Mesothelial cell of epicardium (in vitro differentiated cells): ENCODE results near the gene COL8A1. TPM values are rescaled to one million over a fixed set of nuclear protein-coding genes. Genes with fewer than 3 reads are reported as not detected.

Experiments
- DNase-seq, 2 experiments: peaks; one replicate each; pipeline ENCODE4 v3.0.0; 2021; ENCODE audit warnings: low spot score in 2 of 2; ENCODE audit not compliant: unreplicated experiment in 2 of 2
- H3K27ac Mint-ChIP-seq: 2 replicates; pipeline ENCODE4 v1.8.0; 2021; ENCODE audit warnings: mixed read lengths
- H3K27me3 Mint-ChIP-seq: 2 replicates; pipeline ENCODE4 v1.8.0; 2021; ENCODE audit warnings: low read depth, mixed read lengths
- H3K36me3 Mint-ChIP-seq: 2 replicates; pipeline ENCODE4 v1.8.0; 2021; ENCODE audit warnings: mixed read lengths
- H3K4me1 Mint-ChIP-seq: 2 replicates; pipeline ENCODE4 v1.8.0; 2021; ENCODE audit warnings: mixed read lengths
- H3K4me3 Mint-ChIP-seq: 2 replicates; pipeline ENCODE4 v1.8.0; 2021; ENCODE audit warnings: mild to moderate bottlenecking, moderate library complexity, mixed read lengths
- H3K9me3 Mint-ChIP-seq: 2 replicates; pipeline ENCODE4 v1.8.0; 2021; ENCODE audit warnings: mixed read lengths
- CTCF ChIP-seq: fragments of 200-600 bp; sonication (generic); IDR thresholded peaks from one replicate; pipeline ENCODE4 v1.5.0; 2021; ENCODE audit warnings: antibody characterized with exemption; ENCODE audit not compliant: unreplicated experiment
- total RNA-seq: library from RNA; stranded (reverse); gene quantifications from 3 replicates; pipeline ENCODE4 v1.2.1, GENCODE V29; 2021

The COL8A1 gene
- total RNA-seq, 1 donor from 2014 or later: 1.1 TPM

- no peaks in the 10 kb centered on the region for H3K36me3 Mint-ChIP-seq
- H3K9me3 Mint-ChIP-seq: no peaks in the 10 kb centered on the region
- no peak overlapping the region for H3K4me3 Mint-ChIP-seq
- no peak for TF ChIP-seq CTCF
- H3K4me1 Mint-ChIP-seq: no peaks in the 10 kb centered on the region
- H3K27ac Mint-ChIP-seq: no peak overlapping the region
- peaks cover 3% of the 10 kb centered on the region for H3K27me3 Mint-ChIP-seq
- DNase-seq: no peak
Measured at GRCh38 chr3:99747915-99748314, 109.5 kb downstream of the COL8A1 start.

GRCh38 chr3:99751649-99752048, 113.3 kb downstream of the COL8A1 start:
- peaks cover 21% of the 10 kb centered on the region for H3K27me3 Mint-ChIP-seq
- H3K9me3 Mint-ChIP-seq: no peaks in the 10 kb centered on the region
- no peak overlapping the region for H3K27ac Mint-ChIP-seq
- H3K4me3 Mint-ChIP-seq: no peak overlapping the region
- no peak for TF ChIP-seq CTCF
- DNase-seq: no peak
- H3K36me3 Mint-ChIP-seq: no peaks in the 10 kb centered on the region
- H3K4me1 Mint-ChIP-seq: no peaks in the 10 kb centered on the region

GRCh38 chr3:99753268-99753975, 115.0 kb downstream of the COL8A1 start:
- Mint-ChIP-seq H3K27ac (no peak overlapping the region), H3K4me3 (no peak overlapping the region), H3K36me3 (no peaks in the 10 kb centered on the region), H3K4me1 (no peaks in the 10 kb centered on the region), H3K9me3 (no peaks in the 10 kb centered on the region), H3K27me3 (peaks cover 34% of the 10 kb centered on the region)
- peak; percentile 73 for TF ChIP-seq CTCF
- DNase-seq: peak in 1 of 2 experiments; percentile 42

GRCh38 chr3:99755831-99756230, 117.4 kb downstream of the COL8A1 start:
- no peaks in the 10 kb centered on the region for H3K36me3 Mint-ChIP-seq
- TF ChIP-seq CTCF: no peak
- peaks cover 6% of the 10 kb centered on the region for H3K4me1 Mint-ChIP-seq
- no peak for DNase-seq
- no peak overlapping the region for H3K4me3 Mint-ChIP-seq
- no peaks in the 10 kb centered on the region for H3K9me3 Mint-ChIP-seq
- peaks cover 47% of the 10 kb centered on the region for H3K27me3 Mint-ChIP-seq
- no peak overlapping the region for H3K27ac Mint-ChIP-seq

- peaks cover 22% of the 10 kb centered on the region for H3K4me1 Mint-ChIP-seq
- no peak for TF ChIP-seq CTCF
- no peak overlapping the region for H3K4me3 Mint-ChIP-seq
- DNase-seq: no peak
- no peaks in the 10 kb centered on the region for H3K9me3 Mint-ChIP-seq
- no peak overlapping the region for H3K27ac Mint-ChIP-seq
- peaks cover 47% of the 10 kb centered on the region for H3K27me3 Mint-ChIP-seq
- H3K36me3 Mint-ChIP-seq: no peaks in the 10 kb centered on the region
Measured at GRCh38 chr3:99757966-99758365, 119.6 kb downstream of the COL8A1 start.
